Smooth muscle cell (in vitro differentiated cells): ENCODE results near the gene CDK10. TPM values are rescaled to one million over a fixed set of nuclear protein-coding genes. Genes with fewer than 3 reads are reported as not detected.

ENCODE experiments used
- DNase-seq: peaks from one replicate; lab custom pipeline; 2025; ENCODE audit not compliant: unreplicated experiment; lab: John Stamatoyannopoulos, UW
- H2AFZ ChIP-seq: fragments of 200-600 bp; sonication (generic); 2 replicates; pipeline ENCODE4 v1.6.0; 2016; ENCODE audit warnings: antibody characterized with exemption, low read depth, mild to moderate bottlenecking
- H3F3A ChIP-seq: fragments of 200-600 bp; sonication (generic); 2 replicates; pipeline ENCODE4 v1.6.0; 2017; ENCODE audit warnings: antibody characterized with exemption, low read depth
- H3K27ac ChIP-seq: fragments of 200-600 bp; sonication (generic); 2 replicates; pipeline ENCODE4 v1.5.1; 2016; ENCODE audit warnings: low read depth, mild to moderate bottlenecking
- H3K27me3 ChIP-seq: fragments of 200-600 bp; sonication (generic); 2 replicates; pipeline ENCODE4 v1.6.1; 2016; ENCODE audit warnings: low read depth, mild to moderate bottlenecking
- H3K36me3 ChIP-seq: fragments of 200-600 bp; sonication (generic); 2 replicates; pipeline ENCODE4 v1.5.1; 2016; ENCODE audit warnings: low read depth
- H3K4me1 ChIP-seq: fragments of 200-600 bp; sonication (generic); 2 replicates; pipeline ENCODE4 v1.5.1; 2016; ENCODE audit warnings: low read depth
- H3K4me2 ChIP-seq: fragments of 200-600 bp; sonication (generic); 2 replicates; pipeline ENCODE4 v1.6.0; 2016; ENCODE audit warnings: mild to moderate bottlenecking
- H3K4me3 ChIP-seq: fragments of 200-600 bp; sonication (generic); 2 replicates; pipeline ENCODE4 v1.5.1; 2016; ENCODE audit warnings: mild to moderate bottlenecking
- H3K79me2 ChIP-seq: fragments of 200-600 bp; sonication (generic); 2 replicates; pipeline ENCODE4 v1.6.0; 2016; ENCODE audit warnings: low read depth, mild to moderate bottlenecking
- H3K9ac ChIP-seq: fragments of 200-600 bp; sonication (generic); 2 replicates; pipeline ENCODE4 v1.6.0; 2016; ENCODE audit warnings: low read depth
- H3K9me3 ChIP-seq: fragments of 200-600 bp; sonication (generic); replicated peaks from 2 replicates; pipeline ENCODE4 v1.5.1; 2016; ENCODE audit warnings: low read depth
- H4K20me1 ChIP-seq: fragments of 200-600 bp; sonication (generic); 2 replicates; pipeline ENCODE4 v1.6.0; 2016; ENCODE audit warnings: low read depth
- CTCF ChIP-seq: fragments of 200-600 bp; sonication (generic); IDR thresholded peaks from 2 replicates; pipeline ENCODE4 v1.5.1; 2017; ENCODE audit warnings: borderline replicate concordance, mild to moderate bottlenecking, antibody characterized with exemption; ENCODE audit not compliant: insufficient read depth, poor library complexity, severe bottlenecking
- WGBS: methylation state at CpG from one replicate; pipeline ENCODE4 v1.1.7; 2016; ENCODE audit warnings: low lambda C conversion rate; 5-methylcytosine and 5-hydroxymethylcytosine counted together
- polyA plus RNA-seq: library from polyadenylated mRNA; unstranded; fragments of >200 nt; fragmentation: Nextera tagmentation; extraction: Ambion mirVana; gene quantifications from 2 replicates; pipeline ENCODE4 v1.2.1, GENCODE V29; 2016
- total RNA-seq: library from RNA; depleted of rRNA; stranded (reverse); fragments of >200 nt; gene quantifications from 2 replicates; pipeline ENCODE4 v1.2.3, GENCODE V29; 2014

The CDK10 gene
- total and polyA plus RNA-seq, 2 experiments from 2014 or later, result 24.4 to 77.0 TPM

- Histone ChIP-seq H3K36me3 (no peaks in the 10 kb centered on the region), H3K4me1 (no peaks in the 10 kb centered on the region), H3K27me3 (no peaks in the 10 kb centered on the region), H3K9me3 (no peaks in the 10 kb centered on the region), H4K20me1 (peaks cover 17% of the 10 kb centered on the region), H3K27ac (no peak overlapping the region), H3K9ac (no peak overlapping the region), H3K4me3 (no peak overlapping the region), H2AFZ (no peak overlapping the region), H3F3A (no peaks in the 10 kb centered on the region), H3K4me2 (no peak overlapping the region), H3K79me2 (no peaks in the 10 kb centered on the region)
- no peak for TF ChIP-seq CTCF
- no peak for DNase-seq
- WGBS, result 96% methylated on average over 22 of the region's 22 CpGs
Observed at GRCh38 chr16:89646270-89646669, 40.2 kb upstream of the CDK10 start.

GRCh38 chr16:89646906-89647305, 39.6 kb upstream of the CDK10 start:
- no peak overlapping the region for H2AFZ ChIP-seq

GRCh38 chr16:89651584-89651983, 34.9 kb upstream of the CDK10 start:
- H4K20me1 ChIP-seq, result peaks cover 56% of the 10 kb centered on the region
- TF ChIP-seq CTCF, result no peak
- no peak overlapping the region for H3K4me3 ChIP-seq
- H3K27ac ChIP-seq, result no peak overlapping the region
- H3F3A ChIP-seq, result no peaks in the 10 kb centered on the region
- H2AFZ ChIP-seq, result no peak overlapping the region
- 96% methylated on average over 15 of the region's 15 CpGs for WGBS
- no peaks in the 10 kb centered on the region for H3K9me3 ChIP-seq
- peaks cover 30% of the 10 kb centered on the region for H3K79me2 ChIP-seq
- no peak overlapping the region for H3K4me2 ChIP-seq
- DNase-seq, result no peak
- peaks cover 4% of the 10 kb centered on the region for H3K4me1 ChIP-seq
- no peaks in the 10 kb centered on the region for H3K27me3 ChIP-seq
- H3K9ac ChIP-seq, result no peak overlapping the region
- no peaks in the 10 kb centered on the region for H3K36me3 ChIP-seq

More at GRCh38 chr16:89646906-89647305, 39.6 kb upstream of the CDK10 start:
- DNase-seq, result no peak
- 89% methylated on average over 10 of the region's 12 CpGs for WGBS
- Histone ChIP-seq H3K36me3 (no peaks in the 10 kb centered on the region), H3K4me1 (no peaks in the 10 kb centered on the region), H3K9me3 (no peaks in the 10 kb centered on the region), H3K27me3 (no peaks in the 10 kb centered on the region), H3K4me3 (no peak overlapping the region), H3K27ac (no peak overlapping the region), H3K9ac (no peak overlapping the region), H4K20me1 (peaks cover 23% of the 10 kb centered on the region), H3F3A (no peaks in the 10 kb centered on the region), H3K4me2 (no peak overlapping the region), H3K79me2 (no peaks in the 10 kb centered on the region)
- TF ChIP-seq CTCF, result no peak

GRCh38 chr16:89653656-89654295, 32.7 kb upstream of the CDK10 start:
- Histone ChIP-seq H3K9ac (no peak overlapping the region), H3K79me2 (peaks cover 44% of the 10 kb centered on the region), H3K27ac (no peak overlapping the region), H3K4me2 (no peak overlapping the region), H3K36me3 (no peaks in the 10 kb centered on the region), H3K9me3 (no peaks in the 10 kb centered on the region), H2AFZ (no peak overlapping the region), H3K27me3 (no peaks in the 10 kb centered on the region), H3K4me1 (peaks cover 9% of the 10 kb centered on the region), H4K20me1 (peaks cover 54% of the 10 kb centered on the region), H3K4me3 (no peak overlapping the region), H3F3A (no peaks in the 10 kb centered on the region)
- 98% methylated on average over 10 of the region's 10 CpGs for WGBS
- no peak for DNase-seq
- TF ChIP-seq CTCF, result no peak
